HAP-1 (cell line): ENCODE results near the gene PDLIM5.
A peak's percentile ranks its signal among the peaks of the same experiment; 100 is the strongest.

Experiments used
- DNase-seq, 2 experiments: peaks; one replicate each; pipeline ENCODE4 v3.0.0-alpha.2; 2016 to 2020; ENCODE audit warnings: low spot score in 2 of 2
- H3K27me3 ChIP-seq: fragments of 250-450 bp; sonication (Bioruptor Pico); 2 replicates; pipeline ENCODE4 v1.5.1; 2020; ENCODE audit warnings: low read depth, mild to moderate bottlenecking, moderate library complexity
- H3K36me3 ChIP-seq: fragments of 250-450 bp; sonication (Bioruptor Pico); replicated peaks from 2 replicates; pipeline ENCODE4 v1.5.1; 2020; ENCODE audit warnings: mild to moderate bottlenecking
- H3K4me1 ChIP-seq: fragments of 250-450 bp; sonication (Bioruptor Pico); 2 replicates; pipeline ENCODE4 v1.5.1; 2020; ENCODE audit warnings: mild to moderate bottlenecking
- H3K4me3 ChIP-seq: fragments of 250-450 bp; sonication (Bioruptor Pico); 2 replicates; pipeline ENCODE4 v1.5.1; 2020; ENCODE audit warnings: mild to moderate bottlenecking, moderate library complexity
- H3K9me3 ChIP-seq: fragments of 250-450 bp; sonication (Bioruptor Pico); 2 replicates; pipeline ENCODE4 v1.5.1; 2020; ENCODE audit warnings: mild to moderate bottlenecking, moderate library complexity
- in situ Hi-C: fragments of 300-500 bp; cut with MboI; formaldehyde crosslinking; loops from 3 replicates; pipeline ENCODE4 v1.14.3; 2020; ENCODE audit warnings: low sequenced_read_pairs, inconsistent platforms, mixed read lengths

The PDLIM5 gene

DNA sequence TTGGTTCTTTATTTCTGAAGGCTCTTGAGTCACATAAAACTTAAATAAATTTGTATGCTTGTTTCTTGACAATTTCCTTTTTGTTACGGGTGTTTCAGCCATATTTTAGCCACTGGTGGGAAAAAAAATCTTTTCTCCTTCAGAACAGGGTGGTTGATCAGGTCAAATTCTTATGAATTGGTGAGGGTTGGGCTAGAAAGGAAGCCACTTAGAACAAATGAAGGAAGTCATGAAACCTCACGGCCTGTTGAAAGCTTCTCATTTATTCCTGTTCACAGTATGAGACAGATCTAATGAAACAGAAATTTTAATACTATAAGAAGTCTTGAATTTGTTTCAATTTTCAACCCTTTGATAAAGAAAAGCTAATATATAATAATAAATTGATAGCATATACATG, 12.1 kb upstream of the PDLIM5 start:
- Histone ChIP-seq H3K27me3 (no peaks in the 10 kb centered on the region; the same call in 1 of the 2 replicates), H3K4me1 (no peaks in the 10 kb centered on the region), H3K4me3 (no peak overlapping the region), H3K9me3 (no peaks in the 10 kb centered on the region), H3K36me3 (no peaks in the 10 kb centered on the region)
- in situ Hi-C loops, result no loop called here
- DNase-seq, result no peak

DNA sequence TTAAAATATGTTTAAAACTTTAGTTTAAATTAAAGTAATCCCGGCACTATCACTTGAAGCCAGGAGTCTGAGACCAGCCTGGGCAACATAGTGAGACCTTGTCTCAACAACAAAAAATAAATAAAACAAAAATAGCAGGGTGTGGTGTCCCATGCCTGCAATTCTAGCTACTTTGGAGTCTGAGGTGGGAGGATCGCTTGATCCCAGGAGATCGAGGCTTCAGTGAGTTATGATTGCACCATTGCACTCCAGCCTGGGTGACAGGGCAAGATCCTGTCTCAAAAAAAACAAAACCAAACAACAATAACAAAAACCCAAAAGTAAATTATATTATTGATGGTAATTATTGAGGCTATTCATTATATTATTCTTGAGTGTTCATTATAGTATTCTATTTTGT, 9.9 kb upstream of the PDLIM5 start:
- H3K36me3 ChIP-seq, result no peaks in the 10 kb centered on the region
- H3K4me1 ChIP-seq, result no peaks in the 10 kb centered on the region
- in situ Hi-C loops, result no loop called here
- no peak for DNase-seq
- H3K4me3 ChIP-seq, result no peak overlapping the region
- H3K9me3 ChIP-seq, result no peaks in the 10 kb centered on the region
- H3K27me3 ChIP-seq, result no peaks in the 10 kb centered on the region; the same call in 1 of the 2 replicates

DNA sequence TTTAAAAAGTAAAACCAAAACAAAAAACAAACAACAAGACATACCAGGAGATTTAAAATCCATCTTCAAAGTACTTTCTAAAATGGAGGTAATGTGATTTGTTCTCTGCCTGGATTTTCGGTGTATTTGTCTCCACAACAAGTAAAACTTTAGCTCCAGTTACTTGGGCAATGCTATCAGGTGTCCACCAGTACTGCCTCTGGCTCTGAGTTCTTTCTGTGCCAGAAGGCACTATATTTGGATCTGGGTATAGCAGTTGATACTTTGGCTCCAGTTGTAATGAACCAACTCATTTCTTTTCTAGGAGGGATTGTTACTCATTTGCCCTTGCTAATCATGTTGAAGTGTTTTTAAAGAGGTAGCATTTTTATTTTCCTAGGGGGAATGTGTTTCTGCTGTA, 9.5 kb upstream of the PDLIM5 start:
- DNase-seq, result no peak
- H3K4me3 ChIP-seq, result no peak overlapping the region
- no peaks in the 10 kb centered on the region for H3K9me3 ChIP-seq
- peaks cover 3% of the 10 kb centered on the region for H3K4me1 ChIP-seq
- in situ Hi-C loops, result no loop called here
- no peaks in the 10 kb centered on the region for H3K36me3 ChIP-seq
- H3K27me3 ChIP-seq, result no peaks in the 10 kb centered on the region; the same call in 1 of the 2 replicates

DNA sequence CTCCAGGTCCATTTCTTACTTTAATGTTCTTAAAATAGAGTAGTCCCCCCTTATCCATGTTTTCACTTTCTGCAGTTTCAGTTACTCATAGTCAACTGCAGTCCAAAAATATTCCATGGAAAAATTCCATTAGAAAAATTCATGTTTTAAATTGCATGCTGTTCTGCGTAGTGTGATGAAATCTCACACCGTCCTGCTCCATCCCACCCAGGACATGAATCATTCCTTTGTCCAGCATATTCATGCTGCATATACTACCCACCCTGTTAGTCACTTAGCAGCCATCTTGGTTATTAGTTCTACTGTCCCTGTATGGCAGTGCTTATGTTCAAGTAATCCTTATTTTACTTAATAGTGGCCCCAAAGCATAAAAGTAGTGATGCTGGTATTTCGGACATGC, 5.4 kb upstream of the PDLIM5 start:
- no peak for DNase-seq
- in situ Hi-C loops, result no loop called here

DNA sequence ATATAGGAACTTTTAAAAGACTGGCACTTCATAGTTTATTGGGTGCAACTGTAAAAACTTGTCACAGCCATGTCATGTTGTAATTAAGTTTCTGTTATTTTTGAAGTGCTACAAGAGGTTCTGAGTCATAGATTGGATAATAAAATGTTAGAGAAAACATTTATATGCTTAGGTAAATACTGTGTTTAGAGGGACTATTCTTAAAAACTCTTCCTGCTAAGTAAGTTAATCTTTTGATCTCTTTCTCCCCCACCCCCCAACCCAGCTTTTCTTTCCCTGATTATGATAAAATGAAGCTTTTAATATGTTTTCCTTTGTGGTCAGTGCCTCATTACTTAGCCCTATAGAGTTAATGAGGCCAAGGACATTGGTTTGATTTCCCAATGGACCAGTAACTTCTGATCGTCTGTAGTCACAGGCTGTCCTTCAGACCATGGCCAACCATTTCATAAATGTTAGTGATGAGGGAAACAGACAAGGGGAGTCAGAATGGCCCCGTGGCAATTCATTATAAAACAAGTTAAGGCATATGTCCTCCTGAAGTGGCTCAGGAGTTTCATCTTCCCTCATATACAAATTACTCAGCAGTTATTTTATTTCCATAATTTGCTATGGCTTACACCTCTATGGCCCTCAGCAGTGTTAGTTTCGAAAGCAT, 3.9 kb upstream of the PDLIM5 start:
- peaks cover 18% of the 10 kb centered on the region for H3K4me1 ChIP-seq
- peak; percentile 37 to 77 for DNase-seq
- H3K4me3 ChIP-seq, result no peak overlapping the region
- H3K36me3 ChIP-seq, result no peaks in the 10 kb centered on the region
- H3K27me3 ChIP-seq, result no peaks in the 10 kb centered on the region
- in situ Hi-C loops, result no loop called here
- no peaks in the 10 kb centered on the region for H3K9me3 ChIP-seq

More for the DNA sequence above, 5.4 kb upstream of the PDLIM5 start:
- peaks cover 18% of the 10 kb centered on the region for H3K4me1 ChIP-seq
- no peaks in the 10 kb centered on the region for H3K27me3 ChIP-seq
- H3K36me3 ChIP-seq, result no peaks in the 10 kb centered on the region
- H3K9me3 ChIP-seq, result no peaks in the 10 kb centered on the region
- H3K4me3 ChIP-seq, result no peak overlapping the region

DNA sequence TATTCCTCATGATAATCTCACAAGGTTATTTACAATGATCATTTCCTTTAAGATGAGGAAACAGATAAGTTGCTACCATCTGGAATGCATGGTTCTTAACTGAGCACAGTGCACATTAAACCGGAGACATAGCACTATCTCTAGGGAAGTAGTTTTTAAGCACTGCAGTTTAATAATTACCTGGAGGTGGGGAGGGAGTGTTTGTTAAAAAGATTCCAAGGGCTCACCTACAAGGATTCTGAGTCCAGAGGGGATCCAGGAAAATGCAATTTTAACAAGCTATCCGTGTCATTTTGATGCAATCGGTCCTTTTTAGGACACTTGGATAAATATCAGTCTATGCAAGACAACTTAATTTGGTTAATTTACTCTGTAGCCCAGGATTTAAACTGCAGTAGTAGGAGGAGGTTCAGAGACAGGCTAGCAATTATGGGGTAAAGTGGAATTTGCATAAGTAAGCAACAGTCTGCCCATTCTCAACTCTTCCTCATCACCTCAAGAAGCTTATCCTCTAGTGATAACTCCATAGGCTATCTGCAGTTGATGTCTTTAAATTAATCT, 2.8 kb upstream of the PDLIM5 start:
- H3K4me1 ChIP-seq, result peaks cover 18% of the 10 kb centered on the region
- no peaks in the 10 kb centered on the region for H3K9me3 ChIP-seq
- in situ Hi-C loops, result no loop called here
- no peak overlapping the region for H3K4me3 ChIP-seq
- DNase-seq, result no peak
- H3K36me3 ChIP-seq, result no peaks in the 10 kb centered on the region
- H3K27me3 ChIP-seq, result no peaks in the 10 kb centered on the region

DNA sequence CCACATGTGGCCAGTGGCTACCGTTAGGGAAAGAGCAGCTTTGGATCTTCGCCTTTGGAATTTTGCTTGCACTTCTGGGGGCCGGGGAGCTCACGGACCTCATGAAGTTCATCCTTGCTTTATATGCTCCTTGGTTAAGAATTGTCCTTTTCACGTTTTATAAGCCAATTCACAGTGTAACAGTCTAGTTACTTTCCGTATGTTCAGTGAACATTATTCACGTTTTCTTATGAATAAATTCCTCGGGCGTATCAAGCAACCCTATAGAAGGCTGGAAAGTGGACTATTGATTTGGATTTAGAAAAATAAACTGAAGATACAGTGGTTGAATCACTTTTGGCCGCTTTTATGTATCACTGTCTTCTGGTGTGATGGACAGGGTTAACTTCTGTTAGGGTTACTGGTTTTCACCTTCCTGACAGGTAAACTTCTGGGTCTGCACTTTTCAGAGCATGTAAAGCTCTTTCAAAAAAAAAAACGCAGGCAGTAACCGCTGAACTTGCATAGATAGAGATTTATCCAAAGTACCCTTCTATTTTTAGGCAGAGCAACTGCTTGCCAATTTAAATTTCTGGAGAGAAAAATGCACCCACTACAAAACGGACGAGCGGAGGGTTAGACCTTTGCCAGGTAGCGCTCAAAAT, 569 bp upstream of the PDLIM5 start:
- no peak for DNase-seq
- Histone ChIP-seq H3K9me3 (no peaks in the 10 kb centered on the region), H3K27me3 (no peaks in the 10 kb centered on the region), H3K4me3 (peak overlapping the region; percentile 90), H3K36me3 (0 out of 2 replicates have a peak, but pooled peaks cover 4% of the 10 kb centered on the region), H3K4me1 (peaks cover 34% of the 10 kb centered on the region)
- in situ Hi-C loops, result no loop called here

DNA sequence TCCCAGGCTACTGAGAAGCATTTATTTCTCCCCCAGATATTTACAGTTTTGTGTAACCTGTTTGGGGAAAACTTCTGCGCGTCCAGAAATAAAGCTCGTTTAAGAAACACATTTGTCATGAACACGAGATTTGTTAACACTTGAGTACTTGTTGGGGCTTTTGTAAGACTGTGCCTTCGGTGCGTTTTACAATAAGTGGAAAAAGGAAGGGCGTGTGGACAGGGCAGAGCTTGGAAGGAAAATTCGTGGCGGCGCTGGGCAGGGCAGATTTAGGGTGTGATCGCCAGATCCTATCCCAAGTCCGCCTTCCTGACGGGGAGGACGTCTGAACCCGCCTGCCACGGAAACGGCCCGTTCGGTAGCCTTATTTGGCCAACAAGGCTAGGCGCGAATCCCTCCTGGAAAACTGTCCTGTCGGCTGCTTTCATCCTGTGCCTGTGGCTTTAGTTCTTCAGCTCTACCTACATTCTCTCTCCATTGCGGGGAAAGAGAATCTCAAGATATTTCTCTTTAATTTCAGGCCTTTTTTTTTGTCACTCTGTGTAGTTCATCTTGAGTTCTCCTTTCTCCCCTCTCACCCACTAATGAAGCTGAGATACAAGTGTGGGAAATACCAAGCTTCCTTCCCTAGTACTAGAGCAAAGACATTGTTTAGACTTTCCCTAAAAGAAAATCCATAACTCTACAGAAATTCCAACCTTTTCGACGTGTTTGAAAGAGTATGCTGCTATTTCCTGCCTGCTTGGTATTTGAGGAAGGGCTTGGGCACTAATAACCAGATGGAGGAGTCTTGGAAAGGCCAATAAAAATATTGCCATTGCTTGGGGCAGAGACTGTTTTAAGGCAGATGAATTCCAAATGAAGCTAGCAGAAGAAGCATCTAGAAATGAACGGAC, 982 bp downstream of the PDLIM5 start:
- H3K36me3 ChIP-seq, result peaks cover 8% of the 10 kb centered on the region
- in situ Hi-C loops, result no loop called here
- peak; percentile 75 to 84 for DNase-seq
- H3K4me1 ChIP-seq, result peaks cover 34% of the 10 kb centered on the region
- no peaks in the 10 kb centered on the region for H3K9me3 ChIP-seq
- no peaks in the 10 kb centered on the region for H3K27me3 ChIP-seq
- H3K4me3 ChIP-seq, result peak overlapping the region; percentile 90

DNA sequence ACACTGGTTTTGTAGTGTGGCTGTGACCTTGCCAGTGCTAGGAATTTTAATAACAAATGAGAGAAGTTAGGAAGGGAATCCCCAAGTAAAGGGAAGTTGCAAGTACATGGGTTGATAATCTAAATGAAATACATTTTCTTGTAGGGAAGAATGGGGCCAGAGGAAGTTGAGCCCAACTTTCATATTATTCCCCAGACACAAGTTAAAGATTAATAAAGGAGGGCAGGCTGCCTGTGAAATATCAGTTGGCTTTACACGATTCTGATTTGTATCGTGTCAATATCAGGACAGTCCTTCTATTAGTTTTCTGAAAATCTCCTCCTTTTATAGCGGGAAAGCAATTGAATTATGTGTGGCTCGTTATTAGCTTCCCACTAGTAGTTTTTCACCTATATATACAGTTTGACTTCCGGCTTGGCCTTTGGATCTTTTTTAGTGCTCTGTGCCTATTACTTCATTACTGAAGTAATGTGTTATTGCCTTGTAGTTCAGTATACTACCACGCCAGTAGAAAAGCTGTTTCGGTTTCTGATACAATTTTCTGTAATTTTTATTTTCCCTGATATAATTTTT, 1.7 kb downstream of the PDLIM5 start:
- no peaks in the 10 kb centered on the region for H3K27me3 ChIP-seq
- H3K4me1 ChIP-seq, result peaks cover 32% of the 10 kb centered on the region
- DNase-seq, result no peak
- H3K36me3 ChIP-seq, result peaks cover 8% of the 10 kb centered on the region
- in situ Hi-C loops, result no loop called here
- H3K9me3 ChIP-seq, result no peaks in the 10 kb centered on the region
- peak overlapping the region; percentile 90 for H3K4me3 ChIP-seq

DNA sequence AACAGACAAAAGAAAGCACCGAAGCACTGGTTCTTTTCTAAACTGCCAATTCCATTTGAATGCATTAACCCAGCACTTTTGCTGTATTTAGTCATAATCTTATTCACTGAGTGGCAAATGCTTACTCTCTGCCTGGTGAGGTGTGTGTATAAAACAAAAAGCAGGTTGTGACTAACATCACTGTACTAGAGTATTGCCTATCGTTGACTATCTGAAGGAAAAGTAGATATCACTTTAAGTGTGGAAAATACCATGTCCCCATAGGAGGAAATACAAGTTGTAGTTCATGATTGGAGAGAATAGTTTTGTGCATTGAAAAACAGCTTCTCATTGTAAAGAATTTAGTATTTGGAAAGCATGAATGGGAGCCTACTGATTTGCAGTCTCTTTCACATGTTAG, 2.7 kb downstream of the PDLIM5 start:
- Histone ChIP-seq H3K9me3 (no peaks in the 10 kb centered on the region), H3K27me3 (no peaks in the 10 kb centered on the region)

DNA sequence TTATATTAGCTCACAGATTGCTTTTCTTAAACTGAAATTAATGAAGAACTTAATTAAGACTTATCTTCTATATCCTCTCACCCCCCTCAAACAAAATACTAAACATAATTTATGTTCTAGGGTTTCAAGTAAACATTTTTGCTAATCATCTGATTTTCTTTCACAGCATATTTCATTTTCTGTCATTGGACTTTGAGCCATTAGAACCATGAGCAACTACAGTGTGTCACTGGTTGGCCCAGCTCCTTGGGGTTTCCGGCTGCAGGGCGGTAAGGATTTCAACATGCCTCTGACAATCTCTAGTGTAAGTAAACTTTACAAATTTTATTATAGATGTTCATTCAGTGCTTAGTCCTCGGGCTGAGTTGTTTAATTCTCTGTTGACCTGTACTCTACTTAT, 3.3 kb downstream of the PDLIM5 start:
- in situ Hi-C loops, result no loop called here
- Histone ChIP-seq H3K27me3 (no peaks in the 10 kb centered on the region), H3K4me3 (no peak overlapping the region), H3K4me1 (peaks cover 45% of the 10 kb centered on the region), H3K9me3 (no peaks in the 10 kb centered on the region), H3K36me3 (peaks cover 8% of the 10 kb centered on the region)
- DNase-seq, result no peak

More for the DNA sequence above, 2.7 kb downstream of the PDLIM5 start:
- in situ Hi-C loops, result no loop called here
- Histone ChIP-seq H3K4me1 (peaks cover 38% of the 10 kb centered on the region), H3K36me3 (peaks cover 8% of the 10 kb centered on the region), H3K4me3 (peak overlapping the region; percentile 90)
- peak in 1 of 2 experiments; percentile 50 for DNase-seq

DNA sequence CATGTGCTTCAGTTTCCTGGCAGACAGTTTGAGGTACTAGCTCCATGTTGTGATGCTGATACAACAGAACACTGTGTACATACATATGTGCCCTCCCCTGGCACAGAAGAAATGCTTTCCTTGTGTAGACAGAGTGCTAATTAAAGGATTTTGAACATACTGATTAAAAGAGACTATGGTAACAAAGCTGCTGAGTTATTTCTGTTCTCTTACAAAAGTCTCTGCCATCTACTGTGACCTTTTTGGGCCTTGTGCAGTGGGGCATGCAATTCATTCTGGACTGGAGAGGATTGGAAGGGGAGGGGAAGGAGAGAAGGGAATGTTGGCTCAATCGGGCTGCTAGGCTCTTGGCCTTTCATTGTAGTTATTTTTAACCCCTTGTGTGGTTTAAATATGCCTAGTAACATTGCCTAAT, 6.0 kb downstream of the PDLIM5 start:
- peaks cover 51% of the 10 kb centered on the region for H3K4me1 ChIP-seq
- DNase-seq, result peak; percentile 75 to 91

DNA sequence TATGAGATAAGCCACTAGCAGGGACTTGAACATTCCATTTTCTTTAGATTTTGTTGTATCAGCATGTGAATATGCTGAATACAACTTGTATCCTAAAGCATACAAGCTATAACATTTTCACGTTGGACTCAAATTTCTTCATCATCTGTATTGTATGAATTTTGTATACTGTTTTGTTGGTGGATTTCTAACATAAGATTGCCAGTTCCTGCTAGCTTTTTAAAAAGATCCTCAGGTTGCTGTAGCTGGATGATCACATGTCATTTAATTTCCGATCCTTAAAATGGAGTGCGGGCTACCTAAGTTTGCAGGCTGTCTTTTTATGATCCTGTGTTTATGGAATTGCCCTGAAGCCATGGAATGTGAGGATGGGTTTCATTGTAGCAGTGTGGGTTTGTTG, 6.9 kb downstream of the PDLIM5 start:
- H3K27me3 ChIP-seq, result no peaks in the 10 kb centered on the region
- no peaks in the 10 kb centered on the region for H3K9me3 ChIP-seq
- in situ Hi-C loops, result no loop called here
- peaks cover 8% of the 10 kb centered on the region for H3K36me3 ChIP-seq
- H3K4me3 ChIP-seq, result no peak overlapping the region
- peaks cover 52% of the 10 kb centered on the region for H3K4me1 ChIP-seq
- peak; percentile 53 to 85 for DNase-seq

More for the DNA sequence above, 6.0 kb downstream of the PDLIM5 start:
- H3K4me3 ChIP-seq, result no peak overlapping the region
- H3K27me3 ChIP-seq, result no peaks in the 10 kb centered on the region
- H3K36me3 ChIP-seq, result peaks cover 8% of the 10 kb centered on the region
- no peaks in the 10 kb centered on the region for H3K9me3 ChIP-seq
- in situ Hi-C loops, result no loop called here
